Prostate gland (tissue), 2 donors: ENCODE data around the gene KRTCAP3. TPM values are rescaled to one million over a fixed set of nuclear protein-coding genes. Genes with fewer than 3 reads are reported as not detected.

Experiments used
- DNase-seq: peaks from one replicate; pipeline ENCODE4 v3.0.0-alpha.2; 2019; ENCODE audit warnings: low spot score
- H3K27ac ChIP-seq, 2 donors: fragments of 200-600 bp; sonication (generic); 2 replicates each; pipeline ENCODE4 v1.5.1; 2017 to 2019
- H3K27me3 ChIP-seq: fragments of 200-600 bp; sonication (generic); replicated peaks from 2 replicates; pipeline ENCODE4 v1.5.1; 2019; ENCODE audit not compliant: insufficient read depth
- H3K36me3 ChIP-seq, 2 donors: fragments of 200-600 bp; sonication (generic); 1 replicate in 1 of 2; 2 replicates in 1 of 2; pipeline versions ENCODE4 v1.5.1 to v1.8.1; 2017 to 2019
- H3K4me1 ChIP-seq: fragments of 200-600 bp; sonication (generic); replicated peaks from 2 replicates; pipeline ENCODE4 v1.5.1; 2019
- H3K4me3 ChIP-seq, 2 donors: fragments of 200-600 bp; sonication (generic); 2 replicates each; pipeline ENCODE4 v1.5.1; 2017 to 2019
- H3K9me3 ChIP-seq: fragments of 200-600 bp; sonication (generic); 2 replicates; pipeline ENCODE4 v1.5.1; 2017
- POLR2A ChIP-seq: fragments of 450-650 bp; IDR thresholded peaks from one replicate; pipeline ENCODE4 v1.6.1; 2016; ENCODE audit warnings: antibody characterized with exemption, mild to moderate bottlenecking
- POLR2AphosphoS5 ChIP-seq: sonication (generic); formaldehyde crosslinking; IDR thresholded peaks from one replicate; pipeline ENCODE4 v1.6.1; 2017; ENCODE audit warnings: antibody characterized with exemption
- WGBS: methylation state at CpG from one replicate; pipeline ENCODE4 v1.1.5; 2018; 5-methylcytosine and 5-hydroxymethylcytosine counted together
- intact Hi-C: fragments of 100-400 bp; cut with DNase I; formaldehyde crosslinking; loops from one replicate; pipeline ENCODE4 v1.14.2; 2022
- total RNA-seq, 2 donors: library from RNA; depleted of rRNA; stranded (reverse); fragments of >200 nt; gene quantifications; one replicate each; pipeline ENCODE4 v1.1.0, GENCODE V29; 2016
- TF ChIP-seq, protein P1 (sequence below), 4 experiments: fragments of 200-600 bp in 2 of 4; fragments of 450-650 bp in 2 of 4; sonication (generic) in 2 of 4; IDR thresholded peaks; 1 replicate in 3 of 4; 2 replicates in 1 of 4; pipeline ENCODE4 v1.5.1; 2016 to 2019; ENCODE audit warnings: antibody characterized with exemption in 4 of 4, mild to moderate bottlenecking in 2 of 4, moderate library complexity in 2 of 4

KRTCAP3 gene
- total RNA-seq, 2 donors from 2014 or later, result 31.4 to 147 TPM

DNA sequence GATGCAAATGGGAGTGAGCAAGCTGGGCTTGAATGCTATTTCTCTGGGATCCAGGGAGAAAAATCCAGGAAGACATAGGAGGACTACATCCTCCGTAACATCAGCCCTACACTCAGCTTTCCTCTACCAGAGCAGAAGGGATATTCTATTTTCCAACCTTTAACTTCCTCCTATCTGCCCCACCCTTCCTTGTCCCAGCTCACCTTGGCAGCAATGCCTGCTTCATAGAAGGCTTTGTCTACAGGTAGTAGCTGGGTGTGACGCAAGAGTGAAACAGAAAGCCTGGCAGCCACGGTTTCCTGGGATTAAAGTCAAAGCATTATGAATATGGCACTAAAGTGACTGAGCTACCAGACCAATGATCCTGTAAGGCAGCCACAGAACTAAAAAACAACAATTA is 3.9 kb downstream of the KRTCAP3 start:
- Histone ChIP-seq H3K27ac (peak overlapping the region; percentile 74 to 81), H3K27me3 (no peaks in the 10 kb centered on the region), H3K9me3 (no peaks in the 10 kb centered on the region), H3K4me1 (peaks cover 3% of the 10 kb centered on the region), H3K4me3 (no peak overlapping the region), H3K36me3 (peaks cover 2 to 6% of the 10 kb centered on the region in 2 donors)
- DNase-seq, result peak; percentile 95
- WGBS, result 66% methylated on average over 3 of the region's 3 CpGs
- TF ChIP-seq, protein P1, sequence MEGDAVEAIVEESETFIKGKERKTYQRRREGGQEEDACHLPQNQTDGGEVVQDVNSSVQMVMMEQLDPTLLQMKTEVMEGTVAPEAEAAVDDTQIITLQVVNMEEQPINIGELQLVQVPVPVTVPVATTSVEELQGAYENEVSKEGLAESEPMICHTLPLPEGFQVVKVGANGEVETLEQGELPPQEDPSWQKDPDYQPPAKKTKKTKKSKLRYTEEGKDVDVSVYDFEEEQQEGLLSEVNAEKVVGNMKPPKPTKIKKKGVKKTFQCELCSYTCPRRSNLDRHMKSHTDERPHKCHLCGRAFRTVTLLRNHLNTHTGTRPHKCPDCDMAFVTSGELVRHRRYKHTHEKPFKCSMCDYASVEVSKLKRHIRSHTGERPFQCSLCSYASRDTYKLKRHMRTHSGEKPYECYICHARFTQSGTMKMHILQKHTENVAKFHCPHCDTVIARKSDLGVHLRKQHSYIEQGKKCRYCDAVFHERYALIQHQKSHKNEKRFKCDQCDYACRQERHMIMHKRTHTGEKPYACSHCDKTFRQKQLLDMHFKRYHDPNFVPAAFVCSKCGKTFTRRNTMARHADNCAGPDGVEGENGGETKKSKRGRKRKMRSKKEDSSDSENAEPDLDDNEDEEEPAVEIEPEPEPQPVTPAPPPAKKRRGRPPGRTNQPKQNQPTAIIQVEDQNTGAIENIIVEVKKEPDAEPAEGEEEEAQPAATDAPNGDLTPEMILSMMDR (IDR thresholded peaks at IDR 0.05), result no peak
- TF ChIP-seq POLR2A (peak; percentile 39), POLR2AphosphoS5 (peak; percentile 96)
- intact Hi-C loops, result no loop called here

DNA sequence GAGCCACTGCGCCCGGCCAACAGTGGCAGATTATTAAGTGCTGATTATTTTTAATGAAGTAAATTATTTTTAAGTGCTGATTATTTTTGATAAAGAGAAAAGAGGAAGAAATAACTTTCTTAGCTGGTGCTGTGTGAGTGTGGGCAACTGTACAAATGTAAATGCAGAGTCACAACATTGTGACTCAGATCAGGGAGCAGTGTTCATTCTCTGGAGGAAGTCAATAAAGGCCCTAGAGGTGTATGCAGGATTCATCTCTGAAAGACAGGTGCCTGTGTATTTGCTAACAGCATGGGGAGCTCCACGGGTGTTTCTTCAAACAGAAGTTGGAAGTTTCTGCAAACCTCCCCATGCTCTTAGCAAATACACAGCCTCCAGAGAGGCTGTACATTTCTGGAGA is 6.2 kb downstream of the KRTCAP3 start:
- H3K36me3 ChIP-seq, result peaks cover 0 to 5% of the 10 kb centered on the region in 2 donors

DNA sequence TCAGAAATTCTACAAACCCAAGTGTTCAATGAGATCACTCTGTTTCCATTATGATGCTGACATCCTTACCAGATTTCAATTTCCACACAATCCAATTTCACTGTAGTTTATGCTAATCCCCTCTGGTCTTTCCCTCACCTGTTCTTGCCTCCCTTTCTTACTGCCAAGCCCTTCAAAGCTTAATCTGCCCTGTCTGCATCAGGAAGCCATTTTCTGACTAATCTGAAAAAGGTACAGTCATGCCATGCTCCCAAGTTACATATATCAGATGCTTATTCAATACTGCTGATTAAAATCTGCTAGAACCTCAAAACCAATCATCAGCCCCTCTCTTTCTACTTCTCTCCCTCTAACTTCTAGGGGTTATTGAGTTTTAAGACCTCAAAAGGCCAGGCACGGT is 8.9 kb downstream of the KRTCAP3 start:
- Histone ChIP-seq H3K27me3 (no peaks in the 10 kb centered on the region), H3K9me3 (no peaks in the 10 kb centered on the region), H3K27ac (no peak overlapping the region), H3K4me1 (no peaks in the 10 kb centered on the region), H3K4me3 (no peak overlapping the region), H3K36me3 (peaks cover 6 to 11% of the 10 kb centered on the region in 2 donors)
- TF ChIP-seq, protein P1 (IDR thresholded peaks at IDR 0.05), result no peak
- TF ChIP-seq POLR2A (no peak), POLR2AphosphoS5 (no peak)
- 91% methylated on average over 1 of the region's 1 CpG for WGBS
- intact Hi-C loops, result no loop called here
- no peak for DNase-seq

More for the DNA sequence above, 6.2 kb downstream of the KRTCAP3 start:
- Histone ChIP-seq H3K4me3 (no peak overlapping the region), H3K4me1 (peaks cover 3% of the 10 kb centered on the region), H3K27ac (no peak overlapping the region), H3K9me3 (no peaks in the 10 kb centered on the region), H3K27me3 (no peaks in the 10 kb centered on the region)
- intact Hi-C loops, result no loop called here
- DNase-seq, result no peak
- WGBS, result 59% methylated on average over 3 of the region's 3 CpGs
- TF ChIP-seq, protein P1 (IDR thresholded peaks at IDR 0.05), result no peak
- TF ChIP-seq POLR2A (no peak), POLR2AphosphoS5 (no peak)

DNA sequence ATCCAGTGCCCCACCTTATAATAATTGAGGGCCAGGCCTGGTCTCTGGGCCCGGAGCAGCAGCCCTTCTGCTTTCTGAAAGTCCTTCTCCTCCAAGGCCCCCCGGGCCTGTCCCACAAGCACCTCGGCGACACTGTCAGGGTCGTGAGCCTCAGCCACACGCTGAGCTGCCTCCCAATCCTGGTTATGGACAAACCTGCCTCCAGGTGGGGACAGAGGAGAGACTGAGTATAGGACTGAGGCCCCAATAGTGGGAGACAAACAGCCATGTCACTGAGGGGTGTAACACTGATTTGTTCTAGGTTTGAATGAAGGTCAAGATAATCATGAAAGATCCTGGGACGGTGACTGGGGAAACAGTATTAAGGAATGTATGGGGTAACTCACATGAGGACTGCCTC is 11.8 kb downstream of the KRTCAP3 start:
- TF ChIP-seq, protein P1 (IDR thresholded peaks at IDR 0.05), result no peak
- no peak for TF ChIP-seq POLR2A
- TF ChIP-seq POLR2AphosphoS5, result no peak
- H3K4me3 ChIP-seq, result no peak overlapping the region
- 92% methylated on average over 7 of the region's 7 CpGs for WGBS

DNA sequence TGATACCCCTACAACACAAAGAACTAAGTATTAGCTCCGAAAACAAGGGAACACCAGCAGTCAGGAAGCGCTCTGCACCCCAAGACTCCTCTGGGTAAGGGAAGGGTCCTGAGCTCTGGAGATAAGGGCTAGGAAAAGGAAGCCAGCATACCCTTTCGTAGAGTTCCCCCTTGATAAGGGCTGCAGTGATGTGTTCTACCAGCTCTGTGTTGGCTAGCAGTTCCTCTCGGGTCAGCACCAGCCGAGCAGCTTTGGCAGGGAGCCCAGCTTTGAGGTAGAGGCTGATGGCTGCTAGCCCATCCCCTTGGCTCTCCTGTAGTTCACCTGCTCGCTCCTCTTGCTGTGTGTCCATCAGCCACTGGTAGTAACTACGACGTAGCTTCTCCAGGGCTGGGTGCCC is 18.9 kb downstream of the KRTCAP3 start:
- no peak for DNase-seq
- H3K36me3 ChIP-seq, result peaks cover 0 to 8% of the 10 kb centered on the region in 2 donors
- no peaks in the 10 kb centered on the region for H3K4me1 ChIP-seq
- H3K27ac ChIP-seq, result no peak overlapping the region
- H3K4me3 ChIP-seq, result no peak overlapping the region
- TF ChIP-seq POLR2AphosphoS5, result no peak
- TF ChIP-seq, protein P1 (IDR thresholded peaks at IDR 0.05), result no peak
- TF ChIP-seq POLR2A, result no peak
- 81% methylated on average over 8 of the region's 8 CpGs for WGBS
- no peaks in the 10 kb centered on the region for H3K27me3 ChIP-seq
- intact Hi-C loops, result no loop called here
- H3K9me3 ChIP-seq, result no peaks in the 10 kb centered on the region

More for the DNA sequence above, 11.8 kb downstream of the KRTCAP3 start:
- no peak for DNase-seq
- no peaks in the 10 kb centered on the region for H3K9me3 ChIP-seq
- no peaks in the 10 kb centered on the region for H3K27me3 ChIP-seq
- peaks cover 6 to 15% of the 10 kb centered on the region in 2 donors for H3K36me3 ChIP-seq
- H3K27ac ChIP-seq, result no peak overlapping the region
- intact Hi-C loops, result no loop called here
- H3K4me1 ChIP-seq, result no peaks in the 10 kb centered on the region
